NCI-H2227 treated with DMSO at 0.1 percent for 48 hours (cell line): Measurements from ENCODE around the gene CCDC93.
A peak's percentile ranks its signal among the peaks of the same experiment; 100 is the strongest.

Experiments
- DNase-seq: peaks from one replicate; lab custom pipeline; 2025; lab: John Stamatoyannopoulos, UW

Gene CCDC93

GRCh38 chr2:118013724-118014491 lies at the start of gene CCDC93:
Gene CCDC93 (minus strand): TSS chr2:118014070. CDS start chr2:118013995, 75 bp downstream.
- DNase-seq = peak; percentile 85

GRCh38 chr2:118062669-118063068 lies 48.8 kb upstream of the CCDC93 start:
- no peak for DNase-seq

- no peak for DNase-seq
These were observed 48.2 kb upstream of the CCDC93 start for GRCh38 chr2:118062048-118062447.

GRCh38 chr2:118061135-118061955 lies 47.5 kb upstream of the CCDC93 start:
- no peak for DNase-seq

- DNase-seq = no peak
These were observed 46.1 kb upstream of the CCDC93 start for GRCh38 chr2:118059919-118060478.

- DNase-seq = no peak
These were observed 45.1 kb upstream of the CCDC93 start for GRCh38 chr2:118058951-118059350.

GRCh38 chr2:118056801-118057200 lies 42.9 kb upstream of the CCDC93 start:
- no peak for DNase-seq

- DNase-seq = no peak
These were observed 42.3 kb upstream of the CCDC93 start for GRCh38 chr2:118056165-118056534.

GRCh38 chr2:118055512-118056164 lies 41.8 kb upstream of the CCDC93 start:
- no peak for DNase-seq

GRCh38 chr2:118054213-118055008 lies 40.5 kb upstream of the CCDC93 start:
- DNase-seq = no peak

GRCh38 chr2:118053681-118054080 lies 39.8 kb upstream of the CCDC93 start:
- no peak for DNase-seq

- DNase-seq = no peak
These were observed 38.6 kb upstream of the CCDC93 start for GRCh38 chr2:118052474-118052873.

GRCh38 chr2:118051826-118052358 lies 38.0 kb upstream of the CCDC93 start:
- no peak for DNase-seq

- DNase-seq = no peak
These were observed 37.1 kb upstream of the CCDC93 start for GRCh38 chr2:118050974-118051373.

- DNase-seq = no peak
These were observed 36.5 kb upstream of the CCDC93 start for GRCh38 chr2:118050386-118050785.

GRCh38 chr2:118049816-118050140 lies 35.9 kb upstream of the CCDC93 start:
- no peak for DNase-seq

- DNase-seq = no peak
These were observed 35.4 kb upstream of the CCDC93 start for GRCh38 chr2:118049140-118049815.

- no peak for DNase-seq
These were observed 34.5 kb upstream of the CCDC93 start for GRCh38 chr2:118048401-118048800.

GRCh38 chr2:118047380-118047826 lies 33.5 kb upstream of the CCDC93 start:
- DNase-seq = no peak

GRCh38 chr2:118046634-118047210 lies 32.9 kb upstream of the CCDC93 start:
- DNase-seq = peak; percentile 18
